Parathyroid adenoma (tissue), 2 donors: ENCODE measurements around the gene ROPN1L.
A peak's percentile ranks its signal among the peaks of the same experiment; 100 is the strongest.

Source experiments
- H2AFZ ChIP-seq: fragments of 300-600 bp; sonication (generic); one replicate; pipeline ENCODE4 v1.7.0; 2017; ENCODE audit warnings: antibody characterized with exemption, mild to moderate bottlenecking
- H3K27ac ChIP-seq: fragments of 300-600 bp; sonication (generic); one replicate; pipeline ENCODE4 v1.7.0; 2017
- H3K27me3 ChIP-seq: fragments of 300-600 bp; sonication (generic); one replicate; pipeline ENCODE4 v1.7.0; 2017; ENCODE audit warnings: low read length; ENCODE audit not compliant: control insufficient read depth, insufficient read depth
- H3K36me3 ChIP-seq: fragments of 300-600 bp; sonication (generic); one replicate; pipeline ENCODE4 v1.7.0; 2017; ENCODE audit warnings: low read length; ENCODE audit not compliant: control insufficient read depth, insufficient read depth
- H3K4me1 ChIP-seq: fragments of 300-600 bp; sonication (generic); one replicate; pipeline ENCODE4 v1.7.0; 2017; ENCODE audit warnings: control low read depth
- H3K4me2 ChIP-seq: fragments of 300-600 bp; sonication (generic); one replicate; pipeline ENCODE4 v1.7.0; 2017; ENCODE audit warnings: low read length
- H3K4me3 ChIP-seq: fragments of 300-600 bp; sonication (generic); one replicate; pipeline ENCODE4 v1.7.0; 2017; ENCODE audit warnings: low read depth, low read length
- H3K79me2 ChIP-seq: fragments of 300-600 bp; sonication (generic); one replicate; pipeline ENCODE4 v1.7.0; 2017; ENCODE audit warnings: control low read depth
- H3K9ac ChIP-seq: fragments of 300-600 bp; sonication (generic); one replicate; pipeline ENCODE4 v1.7.0; 2017; ENCODE audit warnings: mild to moderate bottlenecking
- H3K9me3 ChIP-seq: fragments of 300-600 bp; sonication (generic); one replicate; pipeline ENCODE4 v1.7.0; 2017; ENCODE audit warnings: low read length; ENCODE audit not compliant: control insufficient read depth
- CTCF ChIP-seq: fragments of 300-600 bp; sonication (generic); IDR thresholded peaks from one replicate; pipeline ENCODE4 v1.7.0; 2017; ENCODE audit warnings: antibody characterized with exemption, mild to moderate bottlenecking
- donor health status: primary hyperparathyroidism.

ROPN1L gene

GRCh38 chr5:10486511-10487344 is 45.0 kb downstream of the ROPN1L start:
- Histone ChIP-seq H3K9me3 (no peaks in the 10 kb centered on the region), H3K4me1 (no peaks in the 10 kb centered on the region), H3K4me2 (no peak overlapping the region), H3K4me3 (no peak overlapping the region), H3K27me3 (no peaks in the 10 kb centered on the region), H3K27ac (no peak overlapping the region), H3K36me3 (no peaks in the 10 kb centered on the region), H3K9ac (no peak overlapping the region), H2AFZ (no peak overlapping the region), H3K79me2 (no peaks in the 10 kb centered on the region)
- TF ChIP-seq CTCF: no peak

- TF ChIP-seq CTCF: no peak
- H3K4me2 ChIP-seq: no peak overlapping the region
- no peaks in the 10 kb centered on the region for H3K4me1 ChIP-seq
Observed at GRCh38 chr5:10488144-10488543, 46.5 kb downstream of the ROPN1L start.

GRCh38 chr5:10489810-10490426 is 48.2 kb downstream of the ROPN1L start:
- Histone ChIP-seq H3K4me3 (no peak overlapping the region), H3K79me2 (no peaks in the 10 kb centered on the region), H3K4me1 (no peaks in the 10 kb centered on the region), H3K36me3 (peaks cover under 1% of the 10 kb centered on the region), H3K9me3 (no peaks in the 10 kb centered on the region), H3K27me3 (no peaks in the 10 kb centered on the region), H3K9ac (no peak overlapping the region), H3K27ac (peak overlapping the region; percentile 19), H3K4me2 (no peak overlapping the region), H2AFZ (no peak overlapping the region)
- TF ChIP-seq CTCF: no peak

More at GRCh38 chr5:10488144-10488543, 46.5 kb downstream of the ROPN1L start:
- no peaks in the 10 kb centered on the region for H3K9me3 ChIP-seq
- H3K4me3 ChIP-seq: no peak overlapping the region
- H3K27ac ChIP-seq: no peak overlapping the region
- no peaks in the 10 kb centered on the region for H3K36me3 ChIP-seq
- no peaks in the 10 kb centered on the region for H3K79me2 ChIP-seq
- H2AFZ ChIP-seq: no peak overlapping the region
- H3K27me3 ChIP-seq: no peaks in the 10 kb centered on the region
- no peak overlapping the region for H3K9ac ChIP-seq

- H3K36me3 ChIP-seq: peaks cover 2% of the 10 kb centered on the region
- TF ChIP-seq CTCF: no peak
- H3K4me2 ChIP-seq: no peak overlapping the region
- no peaks in the 10 kb centered on the region for H3K4me1 ChIP-seq
- H3K27ac ChIP-seq: no peak overlapping the region
- no peaks in the 10 kb centered on the region for H3K27me3 ChIP-seq
- H2AFZ ChIP-seq: no peak overlapping the region
- no peaks in the 10 kb centered on the region for H3K79me2 ChIP-seq
- H3K9me3 ChIP-seq: no peaks in the 10 kb centered on the region
- H3K4me3 ChIP-seq: no peak overlapping the region
- no peak overlapping the region for H3K9ac ChIP-seq
Observed at GRCh38 chr5:10490927-10491672, 49.4 kb downstream of the ROPN1L start.
